ENCODE data around the gene OXCT2.
"Not testable (repeated sequence)": the region's sequence is repeated elsewhere in the genome, so short reads cannot be mapped to it uniquely, and the experiment has no call there.

DNA sequence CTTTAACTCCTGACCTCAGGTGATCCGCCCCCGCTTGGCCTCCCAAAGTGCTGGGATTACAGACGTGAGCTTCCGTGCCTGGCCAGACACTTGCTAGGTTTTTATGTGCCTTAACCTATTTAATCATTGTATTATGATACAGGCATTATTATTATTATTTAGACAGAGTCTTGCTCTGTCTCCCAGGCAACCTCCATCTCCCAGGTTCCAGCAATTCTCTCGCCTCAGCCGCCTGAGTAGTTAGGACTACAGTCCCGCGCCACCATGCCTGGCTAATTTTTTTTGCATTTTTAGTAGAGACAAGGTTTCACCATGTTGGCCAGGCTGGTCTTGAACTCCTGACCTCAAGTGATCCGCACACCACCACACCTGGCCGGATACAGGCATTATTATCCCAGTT is 11.5 kb upstream of the OXCT2 start:
- TF ChIP-seq, protein P1, sequence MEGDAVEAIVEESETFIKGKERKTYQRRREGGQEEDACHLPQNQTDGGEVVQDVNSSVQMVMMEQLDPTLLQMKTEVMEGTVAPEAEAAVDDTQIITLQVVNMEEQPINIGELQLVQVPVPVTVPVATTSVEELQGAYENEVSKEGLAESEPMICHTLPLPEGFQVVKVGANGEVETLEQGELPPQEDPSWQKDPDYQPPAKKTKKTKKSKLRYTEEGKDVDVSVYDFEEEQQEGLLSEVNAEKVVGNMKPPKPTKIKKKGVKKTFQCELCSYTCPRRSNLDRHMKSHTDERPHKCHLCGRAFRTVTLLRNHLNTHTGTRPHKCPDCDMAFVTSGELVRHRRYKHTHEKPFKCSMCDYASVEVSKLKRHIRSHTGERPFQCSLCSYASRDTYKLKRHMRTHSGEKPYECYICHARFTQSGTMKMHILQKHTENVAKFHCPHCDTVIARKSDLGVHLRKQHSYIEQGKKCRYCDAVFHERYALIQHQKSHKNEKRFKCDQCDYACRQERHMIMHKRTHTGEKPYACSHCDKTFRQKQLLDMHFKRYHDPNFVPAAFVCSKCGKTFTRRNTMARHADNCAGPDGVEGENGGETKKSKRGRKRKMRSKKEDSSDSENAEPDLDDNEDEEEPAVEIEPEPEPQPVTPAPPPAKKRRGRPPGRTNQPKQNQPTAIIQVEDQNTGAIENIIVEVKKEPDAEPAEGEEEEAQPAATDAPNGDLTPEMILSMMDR (IDR thresholded peaks at IDR 0.05): not testable (repeated sequence)
- TF ChIP-seq, protein P2, sequence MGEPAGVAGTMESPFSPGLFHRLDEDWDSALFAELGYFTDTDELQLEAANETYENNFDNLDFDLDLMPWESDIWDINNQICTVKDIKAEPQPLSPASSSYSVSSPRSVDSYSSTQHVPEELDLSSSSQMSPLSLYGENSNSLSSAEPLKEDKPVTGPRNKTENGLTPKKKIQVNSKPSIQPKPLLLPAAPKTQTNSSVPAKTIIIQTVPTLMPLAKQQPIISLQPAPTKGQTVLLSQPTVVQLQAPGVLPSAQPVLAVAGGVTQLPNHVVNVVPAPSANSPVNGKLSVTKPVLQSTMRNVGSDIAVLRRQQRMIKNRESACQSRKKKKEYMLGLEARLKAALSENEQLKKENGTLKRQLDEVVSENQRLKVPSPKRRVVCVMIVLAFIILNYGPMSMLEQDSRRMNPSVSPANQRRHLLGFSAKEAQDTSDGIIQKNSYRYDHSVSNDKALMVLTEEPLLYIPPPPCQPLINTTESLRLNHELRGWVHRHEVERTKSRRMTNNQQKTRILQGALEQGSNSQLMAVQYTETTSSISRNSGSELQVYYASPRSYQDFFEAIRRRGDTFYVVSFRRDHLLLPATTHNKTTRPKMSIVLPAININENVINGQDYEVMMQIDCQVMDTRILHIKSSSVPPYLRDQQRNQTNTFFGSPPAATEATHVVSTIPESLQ (CRISPR knock-in tag; IDR thresholded peaks at IDR 0.05): not testable (repeated sequence)
- not testable (repeated sequence) for TF ChIP-seq CREM (CRISPR knock-in tag; IDR thresholded peaks at IDR 0.05)
- TF ChIP-seq, protein P3, sequence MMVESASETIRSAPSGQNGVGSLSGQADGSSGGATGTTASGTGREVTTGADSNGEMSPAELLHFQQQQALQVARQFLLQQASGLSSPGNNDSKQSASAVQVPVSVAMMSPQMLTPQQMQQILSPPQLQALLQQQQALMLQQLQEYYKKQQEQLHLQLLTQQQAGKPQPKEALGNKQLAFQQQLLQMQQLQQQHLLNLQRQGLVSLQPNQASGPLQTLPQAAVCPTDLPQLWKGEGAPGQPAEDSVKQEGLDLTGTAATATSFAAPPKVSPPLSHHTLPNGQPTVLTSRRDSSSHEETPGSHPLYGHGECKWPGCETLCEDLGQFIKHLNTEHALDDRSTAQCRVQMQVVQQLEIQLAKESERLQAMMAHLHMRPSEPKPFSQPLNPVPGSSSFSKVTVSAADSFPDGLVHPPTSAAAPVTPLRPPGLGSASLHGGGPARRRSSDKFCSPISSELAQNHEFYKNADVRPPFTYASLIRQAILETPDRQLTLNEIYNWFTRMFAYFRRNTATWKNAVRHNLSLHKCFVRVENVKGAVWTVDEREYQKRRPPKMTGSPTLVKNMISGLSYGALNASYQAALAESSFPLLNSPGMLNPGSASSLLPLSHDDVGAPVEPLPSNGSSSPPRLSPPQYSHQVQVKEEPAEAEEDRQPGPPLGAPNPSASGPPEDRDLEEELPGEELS (CRISPR knock-in tag; IDR thresholded peaks at IDR 0.05): not testable (repeated sequence)
